SK-N-MC (cell line): ENCODE measurements around the gene CYP2B6.

Experiments used
- DNase-seq: peaks from one replicate; pipeline ENCODE4 v3.0.0-alpha.2; 2011; ENCODE audit warnings: low read depth, low spot score
- H3K27ac ChIP-seq: fragments of 200-600 bp; sonication (generic); 2 replicates; pipeline ENCODE4 v1.5.1; 2016; ENCODE audit warnings: mixed run types
- H3K36me3 ChIP-seq: fragments of 200-600 bp; sonication (generic); 2 replicates; pipeline ENCODE4 v1.6.1; 2017; ENCODE audit warnings: antibody characterized with exemption, low read length, mixed read lengths; ENCODE audit not compliant: insufficient read depth
- H3K4me3 ChIP-seq: fragments of 200-600 bp; sonication (generic); 2 replicates; pipeline ENCODE4 v1.5.1; 2016
- H3K9ac ChIP-seq: fragments of 200-600 bp; sonication (generic); 2 replicates; pipeline ENCODE4 v1.8.0; 2017; ENCODE audit warnings: mixed run types, mixed read lengths; ENCODE audit not compliant: insufficient read length
- H3K9me3 ChIP-seq: fragments of 200-600 bp; sonication (generic); 2 replicates; pipeline ENCODE4 v1.6.1; 2017; ENCODE audit warnings: low read depth, mild to moderate bottlenecking, antibody characterized with exemption, low read length, moderate library complexity, mixed read lengths
- EZH2 ChIP-seq: fragments of 200-600 bp; sonication (generic); IDR thresholded peaks from one replicate; pipeline ENCODE4 v1.6.1; 2017; ENCODE audit warnings: antibody characterized with exemption
- FOXP2 ChIP-seq: optimal IDR thresholded peaks from 2 replicates; pipeline ENCODE3; 2011; ENCODE audit warnings: mild to moderate bottlenecking, moderate library complexity; ENCODE audit not compliant: insufficient read depth; ENCODE audit errors: extremely low read length, control extremely low read depth
- POLR2AphosphoS5 ChIP-seq: IDR thresholded peaks from 2 replicates; pipeline ENCODE4 v1.6.1; 2012; ENCODE audit warnings: mild to moderate bottlenecking, low read depth, low read length, borderline replicate concordance

CYP2B6 gene

DNA sequence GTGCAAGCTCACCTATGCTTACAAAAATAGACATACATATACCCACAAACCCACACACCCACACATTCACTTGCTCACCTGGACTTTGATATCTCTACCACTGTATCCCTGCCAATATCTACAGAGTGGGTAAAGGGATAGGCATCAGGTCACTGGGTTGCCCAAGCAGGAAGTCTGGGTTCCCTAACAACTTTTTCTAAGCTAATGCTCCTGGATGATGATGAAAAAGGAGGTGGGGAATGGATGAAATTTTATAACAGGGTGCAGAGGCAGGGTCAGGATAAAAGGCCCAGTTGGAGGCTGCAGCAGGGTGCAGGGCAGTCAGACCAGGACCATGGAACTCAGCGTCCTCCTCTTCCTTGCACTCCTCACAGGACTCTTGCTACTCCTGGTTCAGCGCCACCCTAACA, at the start of gene CYP2B6:
TSS of gene CYP2B6 (plus strand) at position 311 of the 410 bp plus-strand sequence. CDS start at position 335, 24 bp downstream.
- no peak for DNase-seq
- Histone ChIP-seq H3K4me3 (no peak within 1 kb of the TSS), H3K9ac (no peak within 1 kb of the TSS), H3K36me3 (no peaks in the 10 kb centered on the region), H3K9me3 (no peaks in the 10 kb centered on the region), H3K27ac (no peak within 1 kb of the TSS)
- no peak for TF ChIP-seq POLR2AphosphoS5
- no peak for TF ChIP-seq EZH2
- no peak for TF ChIP-seq FOXP2

DNA sequence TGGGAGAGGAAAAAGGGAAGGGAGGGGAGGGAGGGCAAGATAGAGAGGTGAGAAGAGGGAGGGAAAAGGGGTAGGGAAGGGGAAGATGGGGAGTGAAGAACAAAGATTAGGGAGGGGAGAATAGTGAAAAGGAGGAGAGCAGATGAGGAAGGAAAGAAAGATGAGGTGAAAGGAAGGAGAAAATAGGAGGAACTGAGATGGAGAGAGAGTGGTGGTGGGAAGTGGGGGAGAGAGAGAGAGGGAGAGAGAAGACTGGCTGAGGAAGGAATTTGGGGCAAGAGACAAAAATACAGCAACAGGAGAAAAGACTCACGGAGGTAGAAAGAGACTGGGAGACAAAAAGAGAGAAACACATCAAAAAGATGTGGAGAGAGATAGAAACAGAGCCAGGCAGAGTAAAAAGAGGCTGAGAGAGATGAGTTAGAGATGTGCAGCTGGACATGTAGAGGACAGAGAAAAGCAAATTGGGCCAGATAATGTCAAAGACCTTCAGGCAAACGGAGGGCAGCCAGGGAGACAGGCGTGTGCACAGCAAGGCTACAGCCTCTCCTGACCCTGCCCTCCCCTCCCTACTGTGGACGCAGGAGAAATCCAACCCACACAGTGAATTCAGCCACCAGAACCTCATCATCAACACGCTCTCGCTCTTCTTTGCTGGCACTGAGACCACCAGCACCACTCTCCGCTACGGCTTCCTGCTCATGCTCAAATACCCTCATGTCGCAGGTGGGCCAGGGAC, 49.4 kb upstream of the CYP2B6 start:
- DNase-seq = no peak

DNA sequence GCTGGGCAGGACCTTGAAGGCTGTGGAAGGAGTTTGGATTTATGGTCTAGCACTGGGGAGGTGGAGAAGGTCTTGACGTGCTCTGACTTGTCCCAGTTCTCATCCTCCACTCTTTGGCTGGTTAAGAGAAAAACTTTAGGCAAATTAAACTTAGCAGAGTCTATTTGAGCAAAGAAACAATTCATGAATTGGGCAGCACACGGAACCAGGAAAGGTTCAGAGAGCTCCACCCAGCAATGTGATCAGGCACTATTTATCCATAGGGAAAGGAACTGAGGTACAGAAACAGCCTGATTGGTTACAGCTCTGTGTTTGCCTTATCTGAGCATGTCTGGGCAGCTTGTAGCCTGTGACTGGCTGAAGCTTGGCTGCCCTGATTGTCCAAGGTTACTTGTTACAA, 45.4 kb upstream of the CYP2B6 start:
- H3K9me3 ChIP-seq = no peaks in the 10 kb centered on the region
- DNase-seq = no peak
- TF ChIP-seq POLR2AphosphoS5 (no peak), FOXP2 (no peak), EZH2 (no peak)

More for the DNA sequence above, 49.4 kb upstream of the CYP2B6 start:
- Histone ChIP-seq H3K9me3 (no peaks in the 10 kb centered on the region), H3K4me3 (no peak overlapping the region), H3K9ac (no peak overlapping the region), H3K27ac (no peak overlapping the region), H3K36me3 (no peaks in the 10 kb centered on the region)
- no peak for TF ChIP-seq POLR2AphosphoS5
- no peak for TF ChIP-seq EZH2
- TF ChIP-seq FOXP2 = no peak

DNA sequence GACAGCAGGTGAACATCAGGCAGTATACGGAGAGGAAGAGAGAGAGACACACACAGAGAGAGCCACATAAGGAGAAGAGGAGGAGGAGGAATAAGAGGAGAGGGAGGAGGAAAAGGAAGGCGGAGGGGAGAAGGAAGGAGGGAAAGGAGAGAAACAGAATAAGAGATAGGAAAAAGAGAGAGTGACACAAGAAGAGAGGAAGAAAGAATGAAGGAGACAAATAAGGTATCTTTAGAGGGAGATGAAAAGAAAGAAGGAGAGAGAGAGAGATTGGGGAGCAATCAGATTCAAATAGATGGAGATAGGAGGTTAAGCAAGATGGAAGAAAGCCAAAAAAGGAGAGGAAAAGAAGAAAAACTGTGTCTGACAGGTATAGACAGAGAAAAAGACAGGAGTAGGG, 44.0 kb upstream of the CYP2B6 start:
- no peak for DNase-seq

More for the DNA sequence above, 45.4 kb upstream of the CYP2B6 start:
- no peaks in the 10 kb centered on the region for H3K36me3 ChIP-seq
- no peak overlapping the region for H3K4me3 ChIP-seq
- no peak overlapping the region for H3K9ac ChIP-seq
- H3K27ac ChIP-seq = no peak overlapping the region

DNA sequence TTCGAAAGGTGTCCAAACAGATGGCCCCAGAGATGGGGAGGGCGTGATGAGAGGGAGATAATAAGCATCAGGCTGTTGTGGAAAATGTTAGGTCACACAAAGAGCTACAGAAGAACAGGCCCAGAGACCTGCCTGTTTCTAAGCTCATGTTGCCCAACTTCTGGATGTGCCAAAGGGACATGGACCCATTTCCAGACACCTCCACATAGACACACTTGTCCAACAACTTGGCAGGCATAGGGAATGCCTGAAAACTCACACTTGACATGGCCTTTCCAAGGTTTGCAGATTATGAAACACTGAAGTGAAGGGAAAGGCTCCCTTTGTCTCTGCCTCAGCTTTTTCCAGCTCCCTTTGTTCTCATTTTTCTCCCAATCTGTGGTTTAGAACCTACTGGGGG, 43.5 kb upstream of the CYP2B6 start:
- Histone ChIP-seq H3K4me3 (no peak overlapping the region), H3K36me3 (no peaks in the 10 kb centered on the region), H3K27ac (no peak overlapping the region), H3K9me3 (no peaks in the 10 kb centered on the region), H3K9ac (no peak overlapping the region)
- no peak for DNase-seq
- TF ChIP-seq POLR2AphosphoS5 (no peak), FOXP2 (no peak), EZH2 (no peak)

More for the DNA sequence above, 44.0 kb upstream of the CYP2B6 start:
- TF ChIP-seq FOXP2 = no peak
- TF ChIP-seq EZH2 = no peak
- no peak for TF ChIP-seq POLR2AphosphoS5
- Histone ChIP-seq H3K36me3 (no peaks in the 10 kb centered on the region), H3K9ac (no peak overlapping the region), H3K27ac (no peak overlapping the region), H3K9me3 (no peaks in the 10 kb centered on the region), H3K4me3 (no peak overlapping the region)

DNA sequence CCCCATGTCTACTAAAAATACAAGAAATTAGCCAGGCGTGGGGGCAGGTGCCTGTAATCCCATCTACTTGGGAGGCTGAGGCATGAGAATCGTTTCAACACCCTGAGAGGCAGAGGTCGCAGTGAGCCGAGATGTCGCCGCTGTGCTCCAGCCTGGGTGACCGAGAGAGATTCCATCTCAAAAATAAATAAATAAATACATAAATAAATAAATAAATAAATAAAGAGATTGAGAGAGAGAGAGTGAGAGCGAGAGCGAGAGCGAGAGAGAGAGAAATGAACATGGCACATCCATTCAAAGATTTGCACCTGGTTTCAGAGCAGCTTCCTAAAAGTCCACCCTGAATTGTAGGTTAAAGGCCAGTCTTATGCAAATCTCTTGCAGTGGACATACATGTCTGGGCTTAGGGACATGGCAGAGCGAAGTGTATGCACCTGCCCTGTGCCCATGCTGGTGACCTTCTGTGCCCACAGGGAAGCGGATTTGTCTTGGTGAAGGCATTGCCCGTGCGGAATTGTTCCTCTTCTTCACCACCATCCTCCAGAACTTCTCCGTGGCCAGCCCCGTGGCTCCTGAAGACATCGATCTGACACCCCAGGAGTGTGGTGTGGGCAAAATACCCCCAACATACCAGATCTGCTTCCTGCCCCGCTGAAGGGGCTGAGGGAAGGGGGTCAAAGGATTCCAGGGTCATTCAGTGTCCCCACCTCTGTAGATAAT, 42.3 kb upstream of the CYP2B6 start:
- no peaks in the 10 kb centered on the region for H3K9me3 ChIP-seq
- no peak overlapping the region for H3K4me3 ChIP-seq
- DNase-seq = no peak
- no peak overlapping the region for H3K27ac ChIP-seq
- no peak overlapping the region for H3K9ac ChIP-seq
- H3K36me3 ChIP-seq = no peaks in the 10 kb centered on the region
- TF ChIP-seq EZH2 = no peak
- no peak for TF ChIP-seq FOXP2
- TF ChIP-seq POLR2AphosphoS5 = no peak

DNA sequence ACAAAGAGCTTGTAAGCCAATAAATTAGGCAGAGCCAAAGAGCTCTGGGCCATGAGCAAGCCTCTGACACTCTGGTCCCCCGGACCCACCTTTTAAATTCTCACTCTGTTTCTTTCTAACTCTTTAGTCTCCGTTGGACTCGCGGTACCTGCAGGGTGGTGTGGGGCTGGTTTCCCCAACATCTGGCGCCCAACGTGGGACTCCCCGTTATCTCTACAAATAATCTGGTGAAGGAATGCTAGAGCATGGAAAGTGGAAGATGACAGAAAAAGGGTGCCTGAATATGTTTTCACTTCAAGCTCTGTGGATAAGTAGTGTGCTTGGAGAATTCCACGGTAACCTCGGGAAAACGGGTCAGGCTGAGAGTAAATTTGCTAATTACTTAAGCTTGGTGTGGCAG, 36.5 kb upstream of the CYP2B6 start:
- DNase-seq = no peak
- H3K9me3 ChIP-seq = peaks cover 9% of the 10 kb centered on the region; the same call in 1 of the 2 replicates
- no peak for TF ChIP-seq EZH2
- no peak for TF ChIP-seq POLR2AphosphoS5
- TF ChIP-seq FOXP2 = no peak

DNA sequence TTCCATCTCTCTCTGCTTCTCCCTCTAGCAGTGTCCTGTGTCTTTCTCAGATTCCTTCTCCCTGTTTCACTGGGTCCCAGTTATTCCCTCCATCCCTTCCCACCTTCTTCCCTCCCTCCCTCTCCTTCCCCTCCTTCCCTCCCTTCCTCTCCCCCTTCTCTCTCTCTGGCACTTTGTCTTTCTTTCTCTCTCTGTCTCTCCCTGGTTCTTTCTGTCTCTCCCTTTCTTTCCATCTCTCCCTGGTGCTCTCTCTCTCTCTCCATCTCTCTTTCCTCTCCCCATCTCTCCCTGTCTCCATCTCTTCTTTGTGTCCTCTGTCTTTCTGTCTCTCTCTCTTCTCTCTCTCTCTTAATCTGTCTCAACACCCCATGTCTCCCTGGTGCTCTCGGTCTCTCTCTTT, 31.7 kb upstream of the CYP2B6 start:
- no peaks in the 10 kb centered on the region for H3K36me3 ChIP-seq
- H3K27ac ChIP-seq = no peak overlapping the region
- peaks cover 9% of the 10 kb centered on the region; the same call in 1 of the 2 replicates for H3K9me3 ChIP-seq
- no peak for DNase-seq
- H3K9ac ChIP-seq = no peak overlapping the region
- TF ChIP-seq POLR2AphosphoS5 (no peak), FOXP2 (no peak), EZH2 (no peak)
- no peak overlapping the region for H3K4me3 ChIP-seq

More for the DNA sequence above, 36.5 kb upstream of the CYP2B6 start:
- Histone ChIP-seq H3K27ac (no peak overlapping the region), H3K36me3 (no peaks in the 10 kb centered on the region), H3K4me3 (no peak overlapping the region), H3K9ac (no peak overlapping the region)
